H54 (cell line): ENCODE results near the gene SLC22A16.

Source experiments
- DNase-seq: peaks from one replicate; pipeline ENCODE4 v3.0.0; 2011; ENCODE audit warnings: low spot score, mixed read lengths; ENCODE audit not compliant: insufficient read length
- FAIRE-seq: peaks from 3 replicates; lab custom pipeline; 2011; peaks lifted over from hg19 to GRCh38; lab: Jason Lieb, UNC
- POLR2A ChIP-seq: IDR thresholded peaks from 2 replicates; pipeline ENCODE4 v1.6.1; 2011; ENCODE audit warnings: low read depth, mild to moderate bottlenecking, low read length

SLC22A16 gene

DNA sequence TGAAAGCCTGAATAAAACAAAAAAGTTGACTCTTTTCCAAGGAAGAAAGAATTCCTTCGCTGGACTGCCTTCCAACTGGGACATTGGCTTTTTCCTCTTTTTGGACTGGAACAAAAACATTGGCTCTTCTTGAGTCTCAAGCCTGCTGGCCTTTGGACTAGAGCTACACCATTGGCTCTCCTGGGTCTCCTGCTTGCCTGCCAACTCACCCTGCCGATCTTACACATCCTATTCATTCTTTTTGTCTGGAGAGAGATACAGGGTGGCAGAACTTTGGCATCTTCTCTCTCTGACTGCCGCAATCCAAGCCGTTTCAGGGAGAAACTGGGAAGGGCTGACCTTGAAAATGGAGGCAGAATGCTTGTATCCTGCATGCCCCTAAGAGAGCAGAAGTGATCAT is 81.2 kb downstream of the SLC22A16 start:
- DNase-seq (no peak), FAIRE-seq (no peak)
- TF ChIP-seq POLR2A = no peak

DNA sequence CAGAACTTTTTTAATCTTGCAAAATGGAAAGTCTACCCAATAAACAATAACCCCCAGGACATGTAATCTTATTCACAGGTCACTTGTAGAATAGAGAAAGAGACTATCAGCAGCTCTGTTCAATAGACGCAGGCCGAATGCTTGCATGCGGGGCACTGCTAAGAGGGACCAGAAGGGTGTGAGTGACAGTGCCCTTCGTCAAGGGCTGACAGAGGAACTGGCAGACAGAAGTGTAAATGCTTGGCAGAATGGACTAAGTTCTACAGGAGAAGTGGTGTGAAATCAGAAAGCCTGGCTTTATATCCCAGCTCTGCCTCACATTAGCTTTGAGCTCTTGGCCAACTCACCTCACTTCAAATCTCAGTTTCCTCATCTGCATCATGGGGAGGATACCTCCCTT is 82.0 kb downstream of the SLC22A16 start:
- no peak for DNase-seq
- no peak for FAIRE-seq
- TF ChIP-seq POLR2A = no peak

DNA sequence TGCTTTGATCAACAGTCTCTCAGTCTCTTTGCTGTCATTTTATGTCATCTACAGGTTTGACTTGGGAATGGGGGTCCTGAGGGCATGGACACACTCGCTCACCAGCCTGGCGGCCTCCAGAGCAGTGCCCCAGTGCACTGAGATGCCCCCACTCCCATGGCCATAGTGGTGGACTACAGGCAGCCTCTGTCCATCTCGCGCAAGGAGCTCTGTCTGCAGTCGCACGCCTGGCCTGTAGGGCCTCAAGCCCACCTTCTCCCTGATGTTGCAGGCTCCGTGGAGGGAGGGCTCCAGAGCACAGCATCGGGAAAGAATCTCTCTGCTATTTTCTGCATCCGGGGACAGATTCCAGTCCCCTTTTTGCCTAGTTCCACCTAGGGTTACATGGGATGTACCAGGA is 83.7 kb downstream of the SLC22A16 start:
- FAIRE-seq (no peak), DNase-seq (no peak)
- no peak for TF ChIP-seq POLR2A

DNA sequence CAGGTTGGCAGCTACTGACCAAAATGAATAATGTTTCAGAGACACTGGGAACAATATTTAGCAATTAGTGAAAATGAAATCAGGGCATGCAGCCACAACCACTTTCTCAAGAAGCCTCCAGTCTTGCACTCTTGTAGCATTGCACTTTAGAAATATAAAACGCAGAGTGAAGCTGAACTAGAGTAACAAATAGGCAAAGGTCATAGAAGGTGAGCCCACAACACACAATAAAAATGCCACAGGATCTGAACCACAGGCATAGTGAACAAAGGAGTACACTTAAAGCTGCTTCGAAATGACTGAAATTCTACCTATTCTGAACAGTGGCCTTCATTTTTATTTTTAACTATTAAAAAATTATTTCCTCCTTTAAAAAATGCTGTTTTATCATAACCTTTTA is 86.0 kb downstream of the SLC22A16 start:
- FAIRE-seq (no peak), DNase-seq (no peak)
- no peak for TF ChIP-seq POLR2A

DNA sequence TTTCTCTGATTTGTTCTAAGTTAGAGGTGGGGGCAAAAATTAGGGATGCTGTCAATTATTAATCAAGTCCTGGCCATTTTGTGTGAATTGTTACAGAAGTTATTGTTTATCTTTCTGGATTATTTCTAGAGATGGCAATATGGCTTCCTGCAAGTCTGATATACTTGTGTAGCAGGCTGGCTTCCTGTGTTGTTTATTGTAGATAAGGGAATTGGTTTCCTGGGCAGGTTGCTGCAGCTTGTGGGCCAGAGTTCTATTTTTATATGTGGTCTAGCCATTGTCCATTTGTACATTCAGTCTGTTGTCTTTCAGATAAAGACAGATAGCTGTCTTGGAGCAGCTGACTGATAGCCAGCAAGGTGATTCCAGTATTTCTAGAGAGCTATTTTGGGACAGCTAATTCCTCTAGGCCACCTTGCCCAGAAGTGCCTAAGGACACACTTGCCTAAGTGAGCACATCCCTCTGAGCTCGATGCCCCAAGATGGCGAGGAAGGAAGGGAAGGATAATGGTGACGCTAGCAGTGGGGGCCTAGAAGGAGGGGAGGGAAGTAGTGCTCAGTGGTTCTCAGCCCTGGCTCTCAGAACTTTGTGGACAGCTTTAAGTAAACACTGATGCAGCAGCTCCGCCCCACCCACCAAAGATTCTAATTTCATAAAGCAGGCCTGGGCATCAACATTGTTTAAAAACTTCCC is 86.6 kb downstream of the SLC22A16 start:
- TF ChIP-seq POLR2A = no peak
- FAIRE-seq (no peak), DNase-seq (no peak)

DNA sequence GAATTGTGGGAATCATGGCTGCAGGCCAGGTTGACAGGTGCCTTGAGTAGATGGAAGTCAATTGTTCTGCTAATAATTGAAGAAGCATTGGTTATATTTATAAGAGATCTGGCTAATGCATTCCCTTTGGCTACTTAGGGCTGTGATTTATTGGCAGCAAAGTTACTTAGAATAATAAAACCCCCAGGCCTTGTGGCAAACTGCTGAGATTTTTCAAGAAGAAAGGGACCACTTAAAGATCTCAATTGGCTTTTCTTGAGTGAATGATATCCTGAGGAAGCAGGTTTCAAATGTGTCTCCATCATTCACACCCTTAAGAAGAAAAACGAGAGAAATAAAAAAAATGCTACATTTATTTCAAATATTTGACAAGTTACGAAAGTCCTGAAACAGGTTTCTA is 88.4 kb downstream of the SLC22A16 start:
- no peak for DNase-seq
- TF ChIP-seq POLR2A = no peak
- FAIRE-seq = no peak

DNA sequence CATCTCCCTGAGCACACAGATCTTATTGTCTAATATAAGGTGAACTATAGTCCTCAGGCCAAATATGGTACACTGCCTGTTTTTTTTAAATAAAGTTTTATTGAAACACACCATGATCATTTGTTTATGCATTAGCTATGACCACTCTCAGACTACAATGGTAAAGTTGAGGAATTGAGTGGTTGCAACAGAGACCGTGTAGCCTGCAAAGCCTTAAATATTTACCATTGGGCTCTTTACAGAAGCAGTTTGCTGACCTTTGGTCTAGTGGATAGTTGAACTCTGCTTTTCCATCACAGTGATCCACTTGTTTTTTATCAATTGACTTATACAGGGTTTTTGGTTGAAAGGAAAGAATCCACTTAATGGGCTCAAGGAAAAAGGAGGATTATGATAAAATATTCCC is 91.0 kb downstream of the SLC22A16 start:
- FAIRE-seq = no peak
- TF ChIP-seq POLR2A = no peak
- no peak for DNase-seq

DNA sequence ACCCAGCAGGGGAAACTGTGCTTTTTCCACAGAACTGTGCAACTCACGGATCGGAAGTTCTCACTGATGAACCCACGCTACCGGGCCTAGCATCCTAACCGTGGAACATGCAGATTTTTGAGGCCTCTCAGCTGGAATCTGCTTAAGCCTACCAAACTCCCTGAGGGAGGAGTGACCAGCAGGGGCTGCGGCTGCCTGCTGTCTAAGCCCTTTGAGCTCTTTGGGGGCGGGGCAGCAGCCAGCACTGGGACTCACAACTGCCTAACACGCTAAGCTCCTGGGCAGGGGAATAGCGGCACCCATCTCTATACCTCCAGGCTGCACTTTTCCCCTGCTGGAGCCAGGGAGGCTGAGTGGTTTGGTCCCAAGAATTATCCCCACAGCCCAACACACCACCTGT is 97.9 kb downstream of the SLC22A16 start:
- FAIRE-seq = no peak

More for the DNA sequence above, 97.9 kb downstream of the SLC22A16 start:
- TF ChIP-seq POLR2A = no peak
- no peak for DNase-seq
